COLO668 (cell line): ENCODE data around the gene RIMKLA.
A peak's percentile ranks its signal among the peaks of the same experiment; 100 is the strongest.

Source experiments
- DNase-seq: peaks from one replicate; lab custom pipeline; 2025; ENCODE audit not compliant: unreplicated experiment; lab: John Stamatoyannopoulos, UW

RIMKLA gene

DNA sequence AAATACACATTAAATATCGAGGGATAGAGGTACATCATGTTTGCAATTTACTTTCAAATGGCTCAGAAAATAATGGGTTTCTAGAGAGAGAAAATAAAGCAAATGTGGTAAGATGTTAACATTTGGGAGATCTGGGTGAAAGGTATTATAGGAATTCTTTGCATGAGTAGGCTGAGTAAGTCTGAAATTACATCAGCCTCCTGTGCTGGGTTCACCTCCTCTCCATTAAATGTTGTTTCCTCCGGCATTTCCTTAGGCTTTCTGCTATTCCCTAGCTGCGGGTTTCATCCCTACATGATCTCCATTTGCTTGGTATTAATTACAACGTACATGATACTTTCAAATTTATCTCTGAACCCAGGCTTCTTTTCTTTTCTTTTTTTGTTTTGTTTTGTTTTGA is 43.6 kb downstream of the RIMKLA start:
- DNase-seq, result no peak

- no peak for DNase-seq
These were observed 46.6 kb downstream of the RIMKLA start for GRCh38 chr1:42427240-42427639.

DNA sequence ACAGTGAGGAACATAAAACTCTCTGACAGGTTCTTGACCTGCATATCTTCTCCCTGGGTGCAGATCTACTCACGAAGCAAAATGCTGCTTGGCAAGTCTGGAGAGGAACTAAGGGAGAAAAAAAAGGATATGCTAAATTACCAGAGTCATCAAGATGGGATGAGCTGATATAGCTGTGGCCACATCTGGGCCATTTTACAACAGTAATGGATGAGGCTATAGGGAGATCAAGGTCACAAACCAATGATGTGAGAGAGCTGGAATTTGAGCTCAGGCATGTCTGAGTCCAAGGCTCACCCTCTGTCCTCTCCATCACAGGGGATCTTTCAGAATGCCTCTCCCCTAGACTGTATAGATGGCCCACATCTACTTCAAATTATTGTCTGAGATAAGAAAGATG is 49.0 kb downstream of the RIMKLA start:
- no peak for DNase-seq

DNA sequence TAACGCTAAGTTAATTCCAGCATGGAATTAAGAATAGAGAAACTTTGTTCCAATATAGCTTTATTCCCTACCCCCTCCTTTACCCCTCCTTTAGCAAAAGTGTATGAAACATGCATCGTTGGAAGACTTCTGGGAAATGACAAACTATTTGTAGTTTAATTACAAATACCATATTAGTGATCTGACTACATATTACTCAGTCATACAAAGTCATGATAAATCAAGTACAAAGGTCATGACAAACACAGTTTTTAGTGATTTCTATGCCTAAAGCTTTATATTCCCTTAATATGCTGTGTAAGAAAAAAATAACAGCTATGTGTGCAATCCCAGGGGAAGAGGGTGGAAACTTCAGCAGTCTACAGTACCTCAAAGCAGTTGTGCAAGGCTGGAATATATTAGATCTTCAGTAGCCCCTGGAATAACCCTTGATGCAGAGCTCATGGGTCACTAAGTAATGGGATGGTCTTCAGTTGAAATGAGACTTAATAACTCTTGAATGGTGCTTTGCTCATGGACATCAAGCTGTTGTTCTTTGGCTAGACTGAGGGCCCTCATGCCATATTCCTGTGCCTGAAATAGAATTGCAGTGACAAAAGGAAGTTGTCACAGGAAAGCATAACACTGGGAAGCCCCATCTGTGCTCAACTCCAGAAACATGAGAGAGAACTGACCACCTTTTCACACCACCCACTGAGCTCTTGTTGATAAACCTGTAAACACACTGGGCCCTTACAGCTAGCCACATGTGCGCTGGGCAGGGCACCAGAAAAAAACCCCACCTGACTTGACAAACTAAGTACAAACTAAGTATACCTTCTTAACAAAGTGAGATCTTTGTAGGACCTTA is 49.9 kb downstream of the RIMKLA start:
- DNase-seq, result no peak

GRCh38 chr1:42431514-42431913 is 50.9 kb downstream of the RIMKLA start:
- DNase-seq, result no peak

DNA sequence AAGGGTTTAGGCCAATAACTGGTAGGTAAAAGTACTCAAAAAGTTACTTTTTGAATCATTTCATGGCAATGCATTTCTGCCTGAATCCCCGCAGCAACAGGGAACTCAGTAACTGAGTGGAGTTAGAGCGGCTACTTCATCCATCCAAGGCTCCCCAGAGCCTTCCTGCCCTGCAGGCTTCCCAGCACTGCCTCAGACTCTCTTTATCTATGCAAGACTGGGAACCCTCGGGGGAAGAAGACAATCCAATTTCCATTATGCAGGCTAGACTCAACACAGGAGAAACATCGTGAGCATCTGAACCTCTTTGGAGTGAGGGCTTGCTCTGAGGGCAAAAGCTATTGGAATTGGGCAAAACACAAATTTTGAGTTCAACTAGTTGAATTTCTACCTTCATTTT is 52.1 kb downstream of the RIMKLA start:
- DNase-seq, result no peak

- no peak for DNase-seq
These were observed 52.8 kb downstream of the RIMKLA start for GRCh38 chr1:42433369-42433768.

GRCh38 chr1:42434340-42434739 is 53.7 kb downstream of the RIMKLA start:
- DNase-seq, result no peak

GRCh38 chr1:42439940-42440339 is 59.3 kb downstream of the RIMKLA start:
- DNase-seq, result no peak

GRCh38 chr1:42442662-42443061 is 62.1 kb downstream of the RIMKLA start:
- no peak for DNase-seq

- no peak for DNase-seq
These were observed 68.7 kb downstream of the RIMKLA start for GRCh38 chr1:42449256-42449655.

DNA sequence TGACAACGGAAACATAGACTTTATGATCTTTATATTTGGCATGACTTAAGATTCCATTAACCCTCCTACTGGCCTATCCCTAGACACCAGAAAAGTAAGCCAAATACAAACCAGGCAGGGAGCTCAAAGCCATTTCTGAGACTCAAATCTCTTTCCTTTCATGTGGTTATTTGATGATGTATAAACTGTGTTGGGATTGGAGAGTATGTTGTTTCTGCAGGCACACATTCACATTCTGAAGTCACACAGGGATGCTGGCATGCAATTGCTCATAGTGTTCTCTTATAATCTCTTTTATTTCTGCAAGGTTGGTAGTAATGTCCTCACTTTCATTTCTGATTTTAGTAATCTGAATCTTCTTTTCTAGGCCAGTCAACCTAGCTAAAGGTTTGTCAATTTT is 69.5 kb downstream of the RIMKLA start:
- no peak for DNase-seq

- no peak for DNase-seq
These were observed 72.8 kb downstream of the RIMKLA start for GRCh38 chr1:42453386-42453785.

DNA sequence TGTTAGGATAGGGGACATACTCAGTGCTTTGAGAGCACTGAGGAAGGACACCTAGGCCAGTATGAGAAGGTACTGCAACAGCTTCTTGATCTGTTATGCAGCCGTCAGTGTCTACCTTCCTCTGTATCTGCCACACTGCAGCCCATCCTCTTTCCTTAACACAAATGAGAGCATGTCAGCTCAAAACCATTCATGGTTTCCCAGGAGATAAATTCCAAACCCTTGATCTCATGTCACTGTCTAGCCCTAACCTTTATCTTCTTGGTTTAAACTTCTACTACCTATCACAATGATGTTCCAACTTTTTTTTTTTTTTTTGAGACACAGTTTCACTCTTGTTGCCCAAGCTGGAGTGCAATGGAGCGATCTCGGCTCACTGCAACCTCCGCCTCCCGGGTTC is 73.8 kb downstream of the RIMKLA start:
- no peak for DNase-seq

DNA sequence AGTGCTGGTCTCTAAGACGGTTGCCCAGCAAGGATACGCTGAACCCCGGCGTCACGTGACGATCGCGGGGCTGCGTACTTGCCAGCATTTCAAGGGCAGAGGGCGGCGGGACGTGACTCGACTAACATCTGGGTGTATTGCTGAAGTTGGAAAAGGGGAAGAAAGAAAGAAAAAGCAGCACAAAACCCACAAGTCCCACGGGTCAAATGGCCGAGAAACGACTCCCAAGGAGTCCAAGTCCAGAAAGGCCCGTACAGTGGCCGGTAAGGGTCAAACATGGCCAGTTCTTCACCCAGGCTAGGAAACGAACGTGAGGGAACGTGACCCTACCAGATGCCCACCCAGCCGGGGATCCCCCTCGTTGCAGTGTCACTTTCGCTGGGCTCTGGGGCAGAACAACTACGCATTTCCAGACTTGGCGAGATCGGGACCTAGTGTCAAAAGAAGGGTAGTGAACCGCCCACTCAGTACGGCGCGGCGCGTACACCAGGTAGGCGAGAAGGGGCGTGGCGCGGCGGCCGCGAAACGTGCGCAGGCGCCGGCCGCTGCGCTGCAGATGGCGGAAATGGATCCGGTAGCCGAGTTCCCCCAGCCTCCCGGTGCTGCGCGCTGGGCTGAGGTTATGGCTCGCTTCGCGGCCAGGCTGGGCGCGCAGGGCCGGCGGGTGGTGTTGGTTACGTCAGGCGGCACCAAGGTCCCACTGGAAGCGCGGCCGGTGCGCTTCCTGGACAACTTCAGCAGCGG is 75.6 kb downstream of the RIMKLA start, which contains the start of the genes PPCS and ZMYND12:
PPCS (plus strand) TSS at position 534 of the 744 bp plus-strand sequence; CDS start at position 557, 23 bp downstream.
ZMYND12 (minus strand) TSS at position 13 of the 744 bp plus-strand sequence. CDS start 25 bp downstream, outside the sequence.
- peak; percentile 99 for DNase-seq

GRCh38 chr1:42456754-42457089 is 76.1 kb downstream of the RIMKLA start:
- peak; percentile 89 for DNase-seq

DNA sequence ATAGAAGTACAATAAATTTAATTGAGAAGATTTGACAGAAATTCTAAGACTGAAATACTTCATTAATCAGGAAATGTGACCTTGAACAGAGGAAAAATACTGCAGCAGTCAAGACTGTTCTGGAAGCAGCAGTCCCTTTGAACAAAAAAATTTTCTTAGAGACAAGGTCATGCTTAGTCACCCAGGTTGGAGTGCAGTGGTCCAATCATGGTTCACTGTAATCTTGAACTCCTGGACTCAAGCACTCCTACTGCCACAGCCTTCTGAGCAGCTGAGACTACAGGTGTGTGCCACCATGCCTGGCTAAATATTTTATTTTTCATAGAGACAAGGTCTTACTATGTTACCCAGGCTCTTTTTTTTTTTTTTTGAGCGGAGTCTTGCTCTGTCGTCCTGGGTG is 80.6 kb downstream of the RIMKLA start:
- no peak for DNase-seq

DNA sequence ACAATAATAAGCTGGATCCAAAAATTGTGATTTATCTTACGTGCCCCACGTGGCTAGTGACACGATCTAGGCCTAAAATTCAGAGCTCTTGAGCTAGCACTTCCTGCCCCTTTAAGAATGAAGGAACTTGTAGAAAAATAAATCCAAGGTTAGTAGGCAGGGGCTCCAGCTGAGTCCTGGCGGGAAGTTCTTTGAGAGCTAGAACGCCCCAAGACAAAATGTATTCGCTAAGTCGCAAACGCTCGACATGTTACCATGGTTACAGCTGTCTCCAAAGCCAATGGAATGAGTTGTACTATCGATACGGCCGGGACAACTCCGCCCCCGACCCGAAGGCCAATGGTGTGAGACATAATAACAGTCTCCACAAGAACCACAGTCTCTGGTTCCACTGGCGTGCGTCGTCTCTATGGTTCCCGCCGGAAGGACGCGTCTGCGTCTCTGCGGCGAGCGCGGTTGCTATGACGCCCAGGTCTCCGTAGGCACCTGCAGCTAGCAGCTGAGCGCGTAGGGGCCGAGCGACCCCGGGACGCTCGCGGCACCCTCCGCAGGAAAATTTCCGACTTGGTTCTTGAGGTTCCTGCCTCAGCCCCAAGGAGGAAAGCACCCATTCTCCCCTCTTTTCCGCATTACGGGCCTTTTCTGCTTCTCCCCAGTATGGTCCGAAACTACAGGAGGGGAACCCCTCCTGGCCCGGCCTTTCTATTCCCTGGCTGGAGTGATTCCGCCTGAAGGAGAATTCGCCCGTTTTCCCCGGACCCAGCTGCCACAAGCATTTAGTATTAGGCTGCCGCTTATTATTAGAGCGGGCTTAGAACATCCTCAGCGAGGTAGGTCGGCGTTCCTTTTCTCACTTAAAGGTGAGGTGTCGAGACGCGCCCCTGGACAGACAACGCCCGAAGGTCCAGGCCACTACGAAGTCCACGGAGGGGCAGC is 82.5 kb downstream of the RIMKLA start, which contains the start of gene CCDC30:
CCDC30 (plus strand) TSS at position 459 of the 936 bp plus-strand sequence. CDS start 17,266 bp downstream, outside the sequence.
- peak; percentile 100 for DNase-seq

DNA sequence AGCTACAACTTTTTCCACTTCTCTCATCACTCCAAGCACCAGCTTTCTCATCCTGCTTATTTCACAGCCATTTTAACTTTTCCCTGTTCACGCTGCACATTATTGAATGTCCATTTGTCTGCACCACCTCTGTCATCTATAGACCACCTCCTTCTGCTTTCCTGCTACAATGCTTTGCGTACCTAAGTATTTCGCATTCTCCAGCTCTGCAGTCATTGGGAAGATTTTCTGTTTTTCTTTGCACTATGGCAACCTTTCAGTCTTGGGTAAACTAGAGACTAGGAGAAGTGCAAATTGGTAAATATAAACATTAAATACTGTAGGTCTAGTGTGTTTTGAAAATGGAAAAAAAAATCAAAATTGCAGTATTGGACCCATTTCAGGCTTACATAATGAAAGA is 83.3 kb downstream of the RIMKLA start:
- no peak for DNase-seq

GRCh38 chr1:42466030-42466429 is 85.4 kb downstream of the RIMKLA start:
- no peak for DNase-seq

DNA sequence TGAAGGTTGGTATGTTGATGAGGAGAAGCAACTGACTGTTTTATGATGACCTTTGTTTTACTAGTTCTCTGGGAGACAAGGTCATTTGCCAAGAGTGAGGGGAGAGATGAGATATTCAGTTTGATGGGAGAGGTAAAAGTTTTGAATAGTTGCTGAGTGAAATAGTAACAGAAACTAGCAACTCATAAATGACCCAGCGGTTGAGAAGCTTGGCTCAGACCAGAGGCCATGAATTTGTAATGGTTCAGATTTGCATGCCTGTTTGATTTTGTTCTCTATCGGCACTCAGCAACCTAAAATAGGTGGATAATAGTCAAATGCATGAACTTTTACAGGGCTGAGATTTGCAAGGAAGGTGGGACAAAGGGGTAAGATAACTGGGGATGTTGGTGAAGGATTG is 89.1 kb downstream of the RIMKLA start:
- DNase-seq, result no peak
